Measurements from ENCODE around the gene HAPLN2.

GRCh38 chr1:156658945-156659574 lies 39.8 kb downstream of the HAPLN2 start:
- TF ChIP-seq CTCF (IDR thresholded peaks at IDR 0.05), result no peak
- no peak for TF ChIP-seq POLR2A (IDR thresholded peaks at IDR 0.05)

All from thyroid gland (tissue), 4 donors.